Left renal pelvis (tissue), 4 donors: Measurements from ENCODE around the gene TTC9C. TPM values are rescaled to one million over a fixed set of nuclear protein-coding genes. Genes with fewer than 3 reads are reported as not detected.
"Not testable (repeated sequence)": the region's sequence is repeated elsewhere in the genome, so short reads cannot be mapped to it uniquely, and the experiment has no call there.

Source experiments
- DNase-seq, 4 donors: peaks; one replicate each; pipeline ENCODE4 v3.0.0-alpha.2; 2013; ENCODE audit warnings: low read depth in 4 of 4, low spot score in 3 of 4
- polyA plus RNA-seq, 4 donors: library from polyadenylated mRNA; unstranded; fragments of 120-200 nt; gene quantifications; one replicate each; pipeline ENCODE4 v1.2.1, GENCODE V29; 2013; ENCODE audit not compliant: insufficient read length in 4 of 4

TTC9C gene
- polyA plus RNA-seq, 4 donors = 38.8 to 46.5 (median 44.0) TPM

- no peak for DNase-seq
Observed at GRCh38 chr11:62708793-62709192, 19.5 kb upstream of the TTC9C start.

- DNase-seq = peak; percentile 94 to 98 (median 96)
Observed at GRCh38 chr11:62709247-62710000, 18.9 kb upstream of the TTC9C start.

GRCh38 chr11:62710001-62710345, 18.3 kb upstream of the TTC9C start:
- no peak for DNase-seq

- no peak for DNase-seq
Observed at GRCh38 chr11:62712276-62712812, 15.9 kb upstream of the TTC9C start.

- DNase-seq = no peak
Observed at GRCh38 chr11:62712861-62713260, 15.4 kb upstream of the TTC9C start.

GRCh38 chr11:62713343-62713742, 14.9 kb upstream of the TTC9C start:
- no peak for DNase-seq

- no peak for DNase-seq
Observed at GRCh38 chr11:62715150-62716130, 12.8 kb upstream of the TTC9C start.

GRCh38 chr11:62716206-62716605, 12.1 kb upstream of the TTC9C start:
- no peak for DNase-seq

GRCh38 chr11:62716816-62717215, 11.5 kb upstream of the TTC9C start:
- no peak for DNase-seq

- no peak for DNase-seq
Observed at GRCh38 chr11:62719302-62719978, 8.8 kb upstream of the TTC9C start.

- DNase-seq = no peak
Observed at GRCh38 chr11:62721994-62722393, 6.3 kb upstream of the TTC9C start.

- no peak for DNase-seq
Observed at GRCh38 chr11:62724171-62724570, 4.1 kb upstream of the TTC9C start.

- DNase-seq = no peak
Observed at GRCh38 chr11:62725646-62726045, 2.6 kb upstream of the TTC9C start.

GRCh38 chr11:62726156-62726914, 2.0 kb upstream of the TTC9C start:
- no peak for DNase-seq

- DNase-seq = no peak
Observed at GRCh38 chr11:62726915-62727164, 1.4 kb upstream of the TTC9C start.

GRCh38 chr11:62727165-62727871, 968 bp upstream of the TTC9C start, which contains the start of gene HNRNPUL2:
TSS of gene HNRNPUL2 (minus strand) at chr11:62727457. CDS start at chr11:62727156, 301 bp downstream.
- peak; percentile 93 to 98 (median 98) for DNase-seq

GRCh38 chr11:62727872-62728170, 465 bp upstream of the TTC9C start:
- peak; percentile 97 to 99 (median 98) for DNase-seq

- DNase-seq = not testable (repeated sequence)
Observed at GRCh38 chr11:62730076-62730475, 1.8 kb downstream of the TTC9C start.

- no peak for DNase-seq
Observed at GRCh38 chr11:62732830-62733229, 4.5 kb downstream of the TTC9C start.

GRCh38 chr11:62737196-62737595, 8.9 kb downstream of the TTC9C start:
- no peak for DNase-seq
